HG02970 (cell line): ENCODE results near the gene GORASP1.
"Not testable (repeated sequence)": the region's sequence is repeated elsewhere in the genome, so short reads cannot be mapped to it uniquely, and the experiment has no call there.

Source experiments
- ATAC-seq: cut with Tn5 transposase; IDR thresholded peaks from one replicate; pipeline ENCODE4 v1.9.1; 2021; ENCODE audit warnings: mild to moderate bottlenecking, moderate library complexity, moderate number of reproducible peaks; ENCODE audit not compliant: unreplicated experiment, low FRiP score

The GORASP1 gene

GRCh38 chr3:39079530-39079929 lies 27.9 kb downstream of the GORASP1 start:
- no peak for ATAC-seq

- ATAC-seq = no peak
Observed at GRCh38 chr3:39075910-39076309, 31.5 kb downstream of the GORASP1 start.

- no peak for ATAC-seq
Observed at GRCh38 chr3:39068556-39068955, 38.9 kb downstream of the GORASP1 start.

GRCh38 chr3:39067286-39067685 lies 40.1 kb downstream of the GORASP1 start:
- no peak for ATAC-seq

- peak; percentile 81 for ATAC-seq
Observed at GRCh38 chr3:39065197-39065596, 42.2 kb downstream of the GORASP1 start.

GRCh38 chr3:39064646-39065045 lies 42.8 kb downstream of the GORASP1 start:
- no peak for ATAC-seq

GRCh38 chr3:39063143-39063542 lies 44.3 kb downstream of the GORASP1 start:
- no peak for ATAC-seq

GRCh38 chr3:39062180-39062579 lies 45.2 kb downstream of the GORASP1 start:
- ATAC-seq = no peak

GRCh38 chr3:39061228-39061627 lies 46.2 kb downstream of the GORASP1 start:
- not testable (repeated sequence) for ATAC-seq

- no peak for ATAC-seq
Observed at GRCh38 chr3:39056151-39056550, 51.3 kb downstream of the GORASP1 start.

- no peak for ATAC-seq
Observed at GRCh38 chr3:39053696-39054095, 53.7 kb downstream of the GORASP1 start.

GRCh38 chr3:39052583-39052982 lies 54.8 kb downstream of the GORASP1 start:
- ATAC-seq = no peak

GRCh38 chr3:39051649-39052561 lies 55.5 kb downstream of the GORASP1 start, which contains the start of the genes SCN11A and WDR48:
SCN11A (minus strand) TSS chr3:39051944; CDS start chr3:38950362, 101,582 bp downstream.
WDR48 (plus strand) TSS chr3:39052016; CDS start chr3:39052026, 10 bp downstream.
- peak; percentile 97 for ATAC-seq

GRCh38 chr3:39050029-39050428 lies 57.4 kb downstream of the GORASP1 start:
- ATAC-seq = no peak
